Measurements from ENCODE around the gene ISG15.
"Not testable (repeated sequence)": the region's sequence is repeated elsewhere in the genome, so short reads cannot be mapped to it uniquely, and the experiment has no call there.

ISG15 gene

GRCh38 chr1:975365-975764 lies 37.9 kb upstream of the ISG15 start:
- DNase-seq (ENCODE audit: low read depth in 2 of 2) = no peak

- peak; percentile 47 for DNase-seq (ENCODE audit: low read depth in 2 of 2)
These were observed 37.2 kb upstream of the ISG15 start for GRCh38 chr1:975896-976683.

DNA sequence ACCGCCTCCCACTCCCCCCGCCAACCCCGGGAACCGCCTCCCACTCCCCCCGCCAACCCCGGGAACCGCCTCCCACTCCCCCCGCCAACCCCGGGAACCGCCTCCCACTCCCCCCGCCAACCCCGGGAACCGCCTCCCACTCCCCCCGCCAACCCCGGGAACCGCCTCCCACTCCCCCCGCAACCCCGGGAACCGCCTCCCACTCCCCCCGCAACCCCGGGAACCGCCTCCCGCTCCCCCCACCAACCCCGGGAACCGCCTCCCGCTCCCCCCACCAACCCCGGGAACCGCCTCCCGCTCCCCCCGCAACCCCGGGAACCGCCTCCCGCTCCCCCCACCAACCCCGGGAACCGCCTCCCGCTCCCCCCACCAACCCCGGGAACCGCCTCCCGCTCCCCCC lies 36.5 kb upstream of the ISG15 start:
- DNase-seq (ENCODE audit: low read depth in 2 of 2) = not testable (repeated sequence)

DNA sequence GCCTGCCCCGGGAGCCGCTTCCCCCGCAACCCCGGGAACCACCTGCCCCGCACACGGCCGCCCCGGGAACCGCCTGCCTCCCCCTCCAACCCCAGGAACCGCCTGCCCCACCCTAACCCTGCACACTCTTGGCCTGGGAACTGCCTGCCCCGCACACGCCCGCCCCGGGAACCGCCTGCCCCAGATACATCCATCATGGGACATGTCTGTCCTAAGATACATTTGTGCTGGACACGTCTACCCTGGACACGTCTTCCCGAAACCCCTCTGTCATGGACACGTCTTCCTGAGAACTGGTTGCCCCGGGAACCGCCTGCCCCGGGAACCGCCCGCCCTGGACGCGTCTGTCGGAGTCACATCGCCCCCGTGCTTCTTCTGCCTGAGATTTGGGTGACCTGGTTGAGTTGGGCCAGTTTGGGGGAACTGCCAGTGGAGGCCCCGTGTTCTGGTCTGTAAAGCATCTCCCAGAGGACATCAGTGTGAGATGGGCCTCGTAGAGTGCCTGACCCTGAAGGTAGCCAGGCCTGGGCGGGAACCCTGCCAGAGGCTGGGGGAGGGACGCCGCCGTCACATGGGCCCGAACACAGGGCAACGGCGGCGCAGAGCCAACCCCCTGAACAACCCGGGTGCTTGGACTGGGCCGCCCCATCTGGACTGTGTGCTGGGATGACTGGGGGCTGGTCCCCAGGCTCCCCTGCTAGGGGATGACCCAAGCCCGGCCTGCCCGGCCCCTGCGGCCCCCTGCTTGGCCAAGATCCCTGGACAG lies 35.0 kb upstream of the ISG15 start:
- no peak for DNase-seq (ENCODE audit: low read depth in 2 of 2)

DNA sequence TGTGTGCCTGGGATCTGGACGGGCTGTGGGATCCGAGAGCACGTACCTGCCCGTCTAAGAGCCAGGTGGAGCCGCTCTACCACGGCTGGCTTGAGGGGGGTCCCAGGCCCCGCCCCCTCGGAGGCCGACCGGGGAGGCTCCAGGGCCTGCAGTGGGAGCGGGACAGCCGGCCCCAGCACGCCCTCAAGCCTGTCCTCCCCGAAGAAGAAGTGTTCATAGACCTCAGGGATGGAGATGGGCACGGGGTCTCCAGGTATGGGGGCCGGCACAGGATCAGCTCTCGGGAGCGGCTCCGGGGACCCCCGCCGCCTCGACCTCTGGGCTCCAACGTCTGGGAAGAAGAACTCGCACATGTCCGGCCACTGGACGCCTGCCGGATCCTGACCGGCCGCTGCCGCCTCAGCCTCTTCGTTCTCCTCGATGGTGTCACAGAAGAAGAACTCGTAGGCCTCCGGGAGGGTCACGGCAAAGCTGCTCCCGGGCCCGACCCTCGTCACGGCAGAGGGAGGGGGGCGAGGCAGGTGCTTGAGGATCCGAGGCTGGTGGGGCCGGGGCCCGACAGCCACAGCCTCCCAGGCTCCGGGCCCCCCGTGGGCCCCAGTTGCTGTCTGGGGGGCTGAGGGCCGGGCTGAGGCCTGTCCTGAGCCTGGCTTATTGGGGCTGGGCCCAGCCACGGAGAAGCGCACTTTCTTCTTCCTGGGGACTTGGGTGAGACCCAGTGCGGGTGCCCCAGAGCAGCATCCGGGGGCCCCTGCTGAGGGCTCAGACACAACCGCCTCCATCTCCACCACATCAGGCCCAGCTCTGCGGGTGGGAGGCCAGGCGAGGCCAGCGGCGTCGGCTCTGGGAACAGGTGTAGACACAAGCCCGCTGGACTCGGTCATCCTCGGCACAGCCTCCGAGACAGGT lies 34.2 kb upstream of the ISG15 start:
- DNase-seq (ENCODE audit: low read depth in 2 of 2) = no peak

- no peak for DNase-seq (ENCODE audit: low read depth in 2 of 2)
These were observed 33.6 kb upstream of the ISG15 start for GRCh38 chr1:979744-980072.

DNA sequence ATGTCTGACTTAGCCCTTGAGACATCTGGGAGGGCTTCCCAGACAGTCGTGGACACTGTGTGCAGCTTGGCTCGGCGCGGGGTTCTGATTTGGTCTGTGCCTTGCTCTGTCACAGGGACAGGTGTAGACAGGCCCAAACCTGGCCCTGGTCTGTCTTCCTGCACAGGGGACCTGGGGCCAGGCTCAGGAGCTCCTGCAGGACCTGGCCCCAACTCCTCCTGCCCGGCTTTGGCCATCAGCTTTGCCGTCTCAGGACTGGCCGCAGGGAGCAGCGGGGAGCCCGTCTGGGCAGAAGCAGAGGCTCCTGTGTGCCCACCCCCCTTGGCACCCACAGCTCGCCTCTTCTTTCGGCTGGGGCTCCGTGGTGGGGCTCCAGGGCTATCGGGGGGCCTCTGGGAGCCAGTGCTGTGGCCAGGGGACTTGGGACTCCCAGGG lies 33.1 kb upstream of the ISG15 start:
- DNase-seq (ENCODE audit: low read depth in 2 of 2) = no peak

DNA sequence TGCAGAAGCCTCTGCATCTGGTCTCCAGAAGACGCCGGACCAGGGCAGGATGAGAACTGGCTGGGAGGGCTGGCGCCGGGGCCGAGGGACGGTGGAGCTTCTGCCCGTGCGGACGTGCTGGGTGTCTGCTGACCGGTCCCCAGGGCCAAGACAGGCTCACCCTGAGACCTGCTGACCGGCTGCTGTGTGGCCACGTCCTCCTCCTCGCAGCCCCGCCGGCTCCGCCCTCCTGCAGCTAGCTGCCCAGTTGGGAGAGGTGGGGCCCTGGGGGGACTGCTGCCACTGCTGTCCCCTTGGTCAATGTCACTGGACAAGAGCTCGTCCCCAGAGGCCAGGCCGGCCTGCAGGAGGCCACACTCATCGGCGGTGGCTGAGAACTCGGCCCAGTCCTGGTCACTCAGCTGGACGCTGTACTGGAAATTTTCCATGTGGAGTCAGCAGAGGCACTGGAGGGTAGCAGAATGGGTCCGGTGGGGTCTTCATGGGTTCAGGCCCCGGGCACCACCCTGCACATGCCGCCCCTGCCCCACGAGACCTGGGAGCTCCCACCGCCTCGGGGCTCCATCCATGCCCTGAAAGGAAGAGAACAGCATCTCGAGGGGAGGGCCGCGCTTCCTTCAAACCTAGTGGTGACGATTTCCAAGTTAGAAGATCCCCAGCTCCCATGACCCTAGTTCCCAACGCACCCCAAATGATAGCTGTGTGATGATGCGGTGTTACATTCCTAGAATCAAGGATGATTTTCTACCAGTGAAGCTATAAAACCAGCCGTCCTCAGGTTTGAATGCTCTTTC lies 32.5 kb upstream of the ISG15 start:
- DNase-seq (ENCODE audit: low read depth in 2 of 2) = no peak

DNA sequence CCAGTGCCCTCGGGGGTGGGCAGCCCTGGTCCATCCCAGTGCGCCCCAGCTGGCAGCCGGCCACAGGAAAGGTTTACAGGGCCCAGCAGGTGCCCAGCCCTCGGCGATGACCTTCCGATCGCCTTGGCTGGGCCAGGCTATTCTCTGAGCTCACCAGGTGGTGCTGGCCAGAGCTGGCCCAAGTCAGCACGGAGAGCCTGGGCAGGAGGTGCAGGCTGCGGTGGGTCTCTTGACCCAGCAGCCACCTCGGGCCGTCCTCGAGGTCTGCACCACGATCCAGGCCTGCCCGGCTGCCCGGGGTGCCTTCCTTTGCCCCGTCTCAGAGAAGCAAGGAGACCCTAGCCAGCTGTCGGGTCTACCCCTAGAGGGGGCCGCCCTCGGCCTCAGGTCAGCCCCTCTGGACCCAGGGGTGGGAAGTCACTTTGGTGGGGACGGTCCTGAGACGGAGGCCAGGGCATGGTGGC lies 31.8 kb upstream of the ISG15 start:
- no peak for DNase-seq (ENCODE audit: low read depth in 2 of 2)

GRCh38 chr1:981955-982558 lies 31.2 kb upstream of the ISG15 start, which contains the start of gene PERM1:
TSS of gene PERM1 (minus strand) at chr1:982093. CDS start at chr1:981029, 1,064 bp downstream.
- no peak for DNase-seq (ENCODE audit: low read depth in 2 of 2)

DNA sequence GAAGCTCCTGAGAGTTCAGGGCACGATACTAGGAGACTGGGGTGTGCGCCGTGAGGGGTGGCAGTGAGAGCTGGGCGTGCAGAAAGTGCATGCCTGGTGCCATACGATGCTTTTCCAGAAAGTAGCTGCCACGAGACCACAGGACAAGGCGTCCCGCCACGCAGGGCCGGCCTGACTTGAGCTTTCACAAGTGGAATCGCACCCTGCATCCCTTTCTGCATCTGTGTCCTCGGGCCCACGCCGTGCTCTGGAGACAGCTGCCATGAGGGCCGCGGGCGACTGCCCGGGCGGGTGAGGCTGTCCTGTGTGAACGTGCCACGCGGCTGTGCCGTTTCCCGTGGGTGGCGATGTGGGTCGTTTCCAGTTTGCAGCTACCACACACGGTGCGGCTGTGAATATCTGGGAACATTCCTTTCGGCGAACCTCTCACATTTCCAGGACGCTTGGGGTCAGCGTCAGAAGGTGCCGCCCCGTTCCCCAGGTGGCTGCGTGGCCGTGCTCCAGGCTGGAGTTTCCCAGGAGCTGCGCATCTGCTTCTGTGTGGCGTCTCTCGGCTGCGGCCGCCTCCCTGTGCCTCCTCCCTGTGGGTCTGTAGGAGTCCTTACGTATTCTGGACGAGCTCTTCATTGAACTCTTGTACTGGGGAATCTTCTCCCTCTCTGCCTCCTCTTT lies 30.4 kb upstream of the ISG15 start:
- DNase-seq (ENCODE audit: low read depth in 2 of 2) = no peak

GRCh38 chr1:983798-984475 lies 29.4 kb upstream of the ISG15 start:
- DNase-seq (ENCODE audit: low read depth in 2 of 2) = no peak

- DNase-seq (ENCODE audit: low read depth in 2 of 2) = no peak
These were observed 28.9 kb upstream of the ISG15 start for GRCh38 chr1:984476-984814.

GRCh38 chr1:985126-985525 lies 28.2 kb upstream of the ISG15 start:
- no peak for DNase-seq (ENCODE audit: low read depth in 2 of 2)

DNA sequence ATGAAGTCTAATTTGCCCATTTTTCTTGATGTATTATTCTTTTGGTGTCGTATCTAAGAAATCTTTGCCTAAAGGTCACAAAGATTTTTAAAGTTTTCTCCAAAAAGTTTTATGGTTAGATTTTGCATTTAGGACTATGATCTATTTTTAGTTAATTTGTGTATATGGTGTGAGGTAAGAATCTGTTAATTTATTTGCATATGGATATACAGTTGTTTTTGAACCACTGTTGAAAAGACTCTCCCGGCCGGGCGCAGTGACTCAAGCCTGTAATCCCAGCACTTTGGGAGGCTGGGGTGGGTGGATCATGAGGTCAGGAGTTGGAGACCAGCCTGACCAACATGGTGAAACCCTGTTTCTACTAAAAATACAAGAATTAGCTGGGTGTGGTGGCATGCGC lies 25.2 kb upstream of the ISG15 start:
- not testable (repeated sequence) for DNase-seq (ENCODE audit: low read depth in 2 of 2)

GRCh38 chr1:991275-991674 lies 22.0 kb upstream of the ISG15 start:
- not testable (repeated sequence) for DNase-seq (ENCODE audit: low read depth in 2 of 2)

DNA sequence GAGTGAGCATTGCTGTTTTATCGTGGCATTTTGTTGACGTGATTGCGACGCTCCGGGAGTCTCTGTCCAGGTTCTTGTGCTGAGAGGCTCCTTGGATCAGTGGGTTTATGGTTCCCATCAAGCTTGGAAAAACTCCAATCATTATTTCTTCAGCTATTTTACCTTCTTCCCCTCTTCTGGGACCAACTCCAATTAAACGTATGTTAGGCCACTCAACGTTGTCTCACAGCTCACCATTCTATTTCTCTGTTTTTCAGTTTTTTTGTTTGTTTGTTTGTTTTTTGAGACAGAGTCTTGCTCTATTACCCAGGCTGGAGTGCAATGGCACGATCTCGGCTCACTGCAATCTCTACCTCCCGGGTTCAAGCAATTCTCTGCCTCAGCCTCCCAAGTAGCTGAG lies 21.4 kb upstream of the ISG15 start:
- no peak for DNase-seq (ENCODE audit: low read depth in 2 of 2)

DNA sequence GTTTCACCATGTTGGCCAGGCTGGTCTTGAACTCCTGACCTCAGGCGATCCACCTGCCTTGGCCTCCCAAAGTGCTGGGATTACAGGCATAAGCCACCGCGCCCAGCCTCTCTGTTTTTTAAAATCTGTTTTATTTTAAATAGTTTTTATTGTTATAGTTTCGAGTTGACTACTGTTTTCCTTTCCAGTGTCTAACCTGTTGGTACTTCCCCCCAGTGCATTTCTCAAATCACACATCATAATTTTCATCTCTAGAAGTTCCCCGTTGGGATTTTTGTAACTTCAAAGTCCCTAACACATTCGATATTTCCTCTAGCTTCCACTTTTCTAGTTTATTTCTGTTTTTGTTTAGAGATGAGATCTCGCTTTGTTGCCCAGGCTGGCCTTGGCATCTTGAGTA lies 20.9 kb upstream of the ISG15 start:
- DNase-seq (ENCODE audit: low read depth in 2 of 2) = no peak

DNA sequence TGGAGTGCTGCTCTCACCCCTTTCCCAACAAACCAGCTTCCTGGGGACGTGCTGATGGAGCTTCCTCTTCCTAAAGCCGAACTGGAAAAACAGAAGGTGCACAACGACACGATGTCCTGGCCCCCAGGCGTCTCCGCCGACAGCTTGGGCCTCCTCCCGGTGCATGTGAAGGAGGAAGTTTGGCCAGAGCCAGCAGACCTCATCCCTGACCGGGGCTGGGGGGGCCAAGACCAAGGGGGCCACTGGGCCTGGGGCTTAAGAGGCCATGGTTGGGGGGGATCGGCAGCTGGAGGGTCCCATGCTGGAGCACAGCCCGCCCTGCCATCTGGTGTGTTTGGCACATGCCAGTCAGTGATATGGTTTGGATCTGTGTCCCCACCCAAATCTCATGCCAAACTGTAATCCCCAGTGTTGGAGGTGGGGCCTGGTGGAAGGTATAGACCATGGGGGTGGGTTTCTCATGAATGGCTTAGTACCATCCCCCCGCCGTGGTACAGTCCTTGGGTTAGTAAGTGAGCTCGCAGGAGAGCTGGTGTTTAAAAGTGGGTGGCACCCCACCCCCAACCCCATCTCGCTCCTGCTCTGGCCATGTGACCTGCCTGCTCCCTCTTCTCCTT lies 19.8 kb upstream of the ISG15 start:
- DNase-seq (ENCODE audit: low read depth in 2 of 2) = no peak

Data from stimulated activated CD8-positive, alpha-beta memory T cell treated with anti-CD3 and anti-CD28 coated beads, Interleukin-15, amount 100 ng/mL, for 48 hours (primary cell).